IPS-18a (cell line): ENCODE measurements around the gene KDM3B.
"Not testable (repeated sequence)": the region's sequence is repeated elsewhere in the genome, so short reads cannot be mapped to it uniquely, and the experiment has no call there.

Experiments
- H3K27ac ChIP-seq: one replicate; pipeline ENCODE4 v1.5.1; 2013; ENCODE audit warnings: low read length
- H3K27me3 ChIP-seq: one replicate; pipeline ENCODE4 v1.6.1; 2013; ENCODE audit warnings: mild to moderate bottlenecking, low read length; ENCODE audit not compliant: control insufficient read depth, insufficient read depth
- H3K36me3 ChIP-seq: one replicate; pipeline ENCODE4 v1.6.1; 2013; ENCODE audit warnings: low read depth, low read length; ENCODE audit not compliant: control insufficient read depth
- H3K4me1 ChIP-seq: one replicate; pipeline ENCODE4 v1.6.1; 2013; ENCODE audit warnings: low read depth, low read length; ENCODE audit not compliant: control insufficient read depth
- H3K4me3 ChIP-seq: one replicate; pipeline ENCODE4 v1.5.1; 2013; ENCODE audit warnings: low read length
- H3K9ac ChIP-seq: one replicate; pipeline ENCODE4 v1.6.1; 2013; ENCODE audit warnings: mild to moderate bottlenecking, low read length, moderate library complexity
- H3K9me3 ChIP-seq: one replicate; pipeline ENCODE4 v1.6.1; 2013; ENCODE audit warnings: low read depth, low read length; ENCODE audit not compliant: control insufficient read depth

Gene KDM3B, protein sequence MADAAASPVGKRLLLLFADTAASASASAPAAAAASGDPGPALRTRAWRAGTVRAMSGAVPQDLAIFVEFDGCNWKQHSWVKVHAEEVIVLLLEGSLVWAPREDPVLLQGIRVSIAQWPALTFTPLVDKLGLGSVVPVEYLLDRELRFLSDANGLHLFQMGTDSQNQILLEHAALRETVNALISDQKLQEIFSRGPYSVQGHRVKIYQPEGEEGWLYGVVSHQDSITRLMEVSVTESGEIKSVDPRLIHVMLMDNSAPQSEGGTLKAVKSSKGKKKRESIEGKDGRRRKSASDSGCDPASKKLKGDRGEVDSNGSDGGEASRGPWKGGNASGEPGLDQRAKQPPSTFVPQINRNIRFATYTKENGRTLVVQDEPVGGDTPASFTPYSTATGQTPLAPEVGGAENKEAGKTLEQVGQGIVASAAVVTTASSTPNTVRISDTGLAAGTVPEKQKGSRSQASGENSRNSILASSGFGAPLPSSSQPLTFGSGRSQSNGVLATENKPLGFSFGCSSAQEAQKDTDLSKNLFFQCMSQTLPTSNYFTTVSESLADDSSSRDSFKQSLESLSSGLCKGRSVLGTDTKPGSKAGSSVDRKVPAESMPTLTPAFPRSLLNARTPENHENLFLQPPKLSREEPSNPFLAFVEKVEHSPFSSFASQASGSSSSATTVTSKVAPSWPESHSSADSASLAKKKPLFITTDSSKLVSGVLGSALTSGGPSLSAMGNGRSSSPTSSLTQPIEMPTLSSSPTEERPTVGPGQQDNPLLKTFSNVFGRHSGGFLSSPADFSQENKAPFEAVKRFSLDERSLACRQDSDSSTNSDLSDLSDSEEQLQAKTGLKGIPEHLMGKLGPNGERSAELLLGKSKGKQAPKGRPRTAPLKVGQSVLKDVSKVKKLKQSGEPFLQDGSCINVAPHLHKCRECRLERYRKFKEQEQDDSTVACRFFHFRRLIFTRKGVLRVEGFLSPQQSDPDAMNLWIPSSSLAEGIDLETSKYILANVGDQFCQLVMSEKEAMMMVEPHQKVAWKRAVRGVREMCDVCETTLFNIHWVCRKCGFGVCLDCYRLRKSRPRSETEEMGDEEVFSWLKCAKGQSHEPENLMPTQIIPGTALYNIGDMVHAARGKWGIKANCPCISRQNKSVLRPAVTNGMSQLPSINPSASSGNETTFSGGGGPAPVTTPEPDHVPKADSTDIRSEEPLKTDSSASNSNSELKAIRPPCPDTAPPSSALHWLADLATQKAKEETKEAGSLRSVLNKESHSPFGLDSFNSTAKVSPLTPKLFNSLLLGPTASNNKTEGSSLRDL (N-terminal part only)

DNA sequence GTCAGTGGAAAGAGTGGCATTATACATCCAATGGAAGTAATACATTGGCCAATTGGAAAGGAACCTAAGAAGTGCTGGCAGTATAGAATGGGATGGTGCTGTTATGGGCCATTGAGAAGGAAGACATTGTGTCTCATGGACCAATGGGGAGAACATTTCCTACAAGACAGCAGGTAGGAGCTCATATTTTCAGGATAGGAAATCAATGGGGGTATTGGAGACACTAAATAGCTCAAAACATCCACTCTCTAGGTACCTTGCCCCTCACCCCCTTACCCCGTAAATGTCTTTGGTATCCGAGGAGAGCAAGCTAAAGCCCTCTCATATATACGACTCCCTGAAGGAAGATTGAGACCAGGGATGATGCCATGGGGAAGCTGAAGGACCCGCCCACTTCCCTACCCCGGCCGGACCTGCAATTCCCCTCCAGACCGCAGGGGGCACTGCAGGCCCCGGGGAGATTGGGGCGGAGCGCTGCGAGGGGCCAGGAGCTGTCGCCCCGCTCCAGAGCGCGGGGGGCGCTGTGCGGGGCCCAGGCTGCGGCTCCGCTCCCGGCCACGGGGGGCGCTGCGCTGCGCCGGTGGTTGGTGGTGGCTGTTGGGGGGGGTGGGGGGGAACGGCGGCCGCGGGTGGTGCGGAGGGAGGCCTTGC lies at the start of gene KDM3B:
Gene KDM3B (plus strand): TSS at position 615 of the 651 bp plus-strand sequence. CDS start 111 bp downstream, outside the sequence.
- peak within 1 kb of the TSS; percentile 89 for H3K9ac ChIP-seq
- H3K27ac ChIP-seq: peak within 1 kb of the TSS; percentile 58
- no peaks in the 10 kb centered on the region for H3K9me3 ChIP-seq
- peaks cover 22% of the 10 kb centered on the region for H3K36me3 ChIP-seq
- peaks cover 19% of the 10 kb centered on the region for H3K4me1 ChIP-seq
- peak within 1 kb of the TSS; percentile 97 for H3K4me3 ChIP-seq
- no peaks in the 10 kb centered on the region for H3K27me3 ChIP-seq

DNA sequence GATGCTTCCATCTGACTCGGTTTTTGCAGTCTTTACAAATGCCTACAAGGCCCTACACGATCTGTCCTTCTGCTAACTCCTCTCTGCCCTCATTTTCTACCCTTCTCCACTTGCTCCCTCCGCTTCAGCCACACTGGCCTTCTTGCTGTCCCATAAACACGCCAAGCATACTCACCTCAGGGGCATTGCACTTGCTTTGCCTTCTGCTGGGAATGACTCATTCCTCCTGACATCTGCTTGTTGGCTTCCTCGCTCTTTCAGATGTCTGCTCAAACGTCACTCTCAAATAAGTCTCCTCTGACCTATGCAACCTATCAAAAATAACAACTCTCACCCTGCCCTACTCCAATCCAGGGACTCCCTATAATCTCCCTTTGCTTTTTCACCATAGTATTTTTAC lies 49.1 kb upstream of the KDM3B start:
- Histone ChIP-seq H3K9ac (no peak overlapping the region), H3K4me1 (no peaks in the 10 kb centered on the region), H3K9me3 (no peaks in the 10 kb centered on the region), H3K4me3 (no peak overlapping the region), H3K27me3 (no peaks in the 10 kb centered on the region), H3K36me3 (no peaks in the 10 kb centered on the region), H3K27ac (no peak overlapping the region)

DNA sequence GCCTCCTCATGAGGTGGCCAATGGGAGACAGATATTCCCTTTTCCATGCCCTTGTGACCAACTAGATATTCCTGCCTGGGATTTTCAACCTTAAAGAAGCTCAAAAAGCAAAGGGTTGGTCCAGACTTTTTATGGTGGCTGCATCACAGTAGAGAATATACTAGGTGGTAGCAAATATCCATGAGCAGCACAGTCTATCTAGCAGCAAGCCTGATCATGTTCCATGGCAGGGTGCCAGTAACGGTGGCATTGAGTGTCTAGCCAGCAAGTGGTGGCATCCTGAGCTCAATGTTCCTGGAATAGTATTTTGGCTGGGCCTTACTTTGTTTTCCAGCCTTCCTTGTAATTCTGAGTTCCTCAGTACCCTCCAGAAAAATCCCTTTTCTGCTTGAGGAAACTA lies 46.7 kb upstream of the KDM3B start:
- Histone ChIP-seq H3K27ac (no peak overlapping the region), H3K9me3 (no peaks in the 10 kb centered on the region), H3K36me3 (peaks cover 4% of the 10 kb centered on the region), H3K4me3 (no peak overlapping the region), H3K27me3 (no peaks in the 10 kb centered on the region), H3K4me1 (no peaks in the 10 kb centered on the region), H3K9ac (no peak overlapping the region)

DNA sequence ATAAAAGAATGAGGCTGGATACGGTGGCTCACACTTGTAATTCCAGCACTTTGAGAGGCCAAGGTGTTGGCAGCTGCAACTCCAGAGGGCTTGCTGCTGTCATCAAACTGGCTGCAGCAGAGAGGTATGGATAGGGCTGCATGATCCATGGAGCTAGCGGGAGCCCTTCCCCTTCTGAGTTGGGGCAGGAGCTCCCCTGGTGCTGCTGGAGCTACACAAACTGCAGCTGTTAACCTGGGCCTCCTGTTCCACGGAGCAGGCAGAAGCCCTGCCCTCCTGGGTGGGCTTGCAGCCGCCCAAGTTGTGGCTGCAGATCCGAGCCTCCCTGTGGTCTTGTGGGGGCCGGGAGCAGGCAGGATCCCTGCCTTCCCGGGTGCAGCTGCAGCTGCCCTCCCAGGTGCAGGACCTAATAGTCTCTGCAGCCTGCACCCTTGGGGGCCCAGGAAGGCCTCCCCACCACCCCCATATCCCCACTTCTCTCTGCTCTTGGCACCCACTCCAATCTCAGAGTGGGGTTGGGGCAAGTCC lies 36.7 kb upstream of the KDM3B start:
- Histone ChIP-seq H3K36me3 (peaks cover 30% of the 10 kb centered on the region), H3K4me1 (no peaks in the 10 kb centered on the region), H3K9ac (no peak overlapping the region), H3K27ac (no peak overlapping the region), H3K4me3 (no peak overlapping the region), H3K9me3 (no peaks in the 10 kb centered on the region), H3K27me3 (no peaks in the 10 kb centered on the region)

DNA sequence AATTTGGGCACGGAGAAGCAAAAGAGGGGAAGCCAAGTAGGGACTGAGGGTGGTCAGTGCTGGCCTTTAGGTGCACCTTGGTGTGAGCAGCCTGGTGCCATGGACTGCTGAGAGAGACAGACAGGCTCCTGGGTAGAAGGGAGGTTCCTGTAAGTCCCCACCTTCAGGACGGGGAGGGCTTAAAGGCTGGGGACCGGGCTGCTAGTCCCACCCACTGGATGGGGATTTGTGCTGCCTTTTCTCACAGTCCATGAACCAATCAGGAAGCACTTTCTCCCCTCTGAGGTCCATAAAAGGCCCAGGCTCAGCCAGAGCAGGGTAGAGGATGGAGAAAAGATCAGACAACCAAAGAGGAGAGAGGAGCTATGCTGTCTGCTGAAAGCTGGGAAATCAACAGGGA lies 36.1 kb upstream of the KDM3B start:
- no peak overlapping the region for H3K27ac ChIP-seq

DNA sequence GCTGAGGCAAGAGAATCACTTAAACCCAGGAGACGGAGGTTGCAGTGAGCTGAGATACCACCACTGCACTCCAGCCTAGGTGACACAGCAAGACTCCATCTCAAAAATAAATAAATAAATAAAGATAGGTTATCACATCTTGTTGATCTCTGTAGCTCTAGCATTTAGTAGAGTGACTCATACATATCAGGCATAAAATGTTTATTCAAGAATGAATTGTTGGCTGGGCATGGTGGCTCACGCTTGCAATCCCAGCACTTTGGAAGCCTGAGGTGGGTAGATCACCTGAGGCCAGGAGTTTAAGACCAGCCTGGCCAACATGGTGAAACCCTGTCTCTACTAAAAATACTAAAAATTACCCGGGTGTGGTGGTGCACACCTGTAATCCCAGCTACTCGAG lies 34.3 kb upstream of the KDM3B start:
- H3K9ac ChIP-seq, H3K4me1 ChIP-seq, H3K9me3 ChIP-seq, H3K27ac ChIP-seq, H3K4me3 ChIP-seq, H3K27me3 ChIP-seq: not testable (repeated sequence)
- H3K36me3 ChIP-seq: peaks cover 30% of the 10 kb centered on the region

More for the DNA sequence above, 36.1 kb upstream of the KDM3B start:
- Histone ChIP-seq H3K27me3 (no peaks in the 10 kb centered on the region), H3K9ac (no peak overlapping the region), H3K36me3 (peaks cover 30% of the 10 kb centered on the region), H3K4me3 (no peak overlapping the region), H3K4me1 (no peaks in the 10 kb centered on the region), H3K9me3 (no peaks in the 10 kb centered on the region)

DNA sequence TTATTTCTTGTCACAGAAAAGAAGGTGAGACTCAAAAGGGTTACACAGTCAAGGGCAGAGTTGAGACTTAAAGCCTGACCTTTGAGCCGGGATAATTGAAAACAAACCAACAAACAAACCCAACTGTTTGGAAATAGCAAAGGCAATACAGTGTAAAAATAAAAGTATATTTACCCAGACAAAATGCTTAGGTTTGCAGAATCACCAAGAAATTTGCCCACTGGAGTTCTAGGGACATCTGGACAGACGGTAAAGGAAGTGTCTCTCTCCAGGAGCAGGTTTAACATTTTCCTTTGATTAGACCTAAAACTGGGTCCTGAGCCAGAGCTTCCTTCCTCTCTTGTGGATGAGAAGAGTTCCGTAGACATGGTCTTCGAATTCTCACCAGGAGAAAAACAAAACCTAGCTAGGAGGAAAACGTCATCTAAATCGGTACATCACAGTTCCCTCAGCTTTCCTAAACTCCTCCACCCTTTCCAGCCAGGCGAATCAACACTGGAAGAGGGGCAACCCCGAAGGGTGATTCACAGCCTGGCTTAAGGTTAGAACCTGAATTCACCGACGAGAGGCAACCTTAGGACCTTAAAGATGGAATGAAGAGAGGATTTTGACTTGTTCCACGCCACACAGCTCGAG lies 21.6 kb upstream of the KDM3B start:
- Histone ChIP-seq H3K27me3 (no peaks in the 10 kb centered on the region), H3K9me3 (no peaks in the 10 kb centered on the region), H3K4me3 (peak overlapping the region; percentile 95), H3K36me3 (peaks cover 8% of the 10 kb centered on the region), H3K27ac (peak overlapping the region; percentile 83), H3K9ac (peak overlapping the region; percentile 91), H3K4me1 (no peaks in the 10 kb centered on the region)

DNA sequence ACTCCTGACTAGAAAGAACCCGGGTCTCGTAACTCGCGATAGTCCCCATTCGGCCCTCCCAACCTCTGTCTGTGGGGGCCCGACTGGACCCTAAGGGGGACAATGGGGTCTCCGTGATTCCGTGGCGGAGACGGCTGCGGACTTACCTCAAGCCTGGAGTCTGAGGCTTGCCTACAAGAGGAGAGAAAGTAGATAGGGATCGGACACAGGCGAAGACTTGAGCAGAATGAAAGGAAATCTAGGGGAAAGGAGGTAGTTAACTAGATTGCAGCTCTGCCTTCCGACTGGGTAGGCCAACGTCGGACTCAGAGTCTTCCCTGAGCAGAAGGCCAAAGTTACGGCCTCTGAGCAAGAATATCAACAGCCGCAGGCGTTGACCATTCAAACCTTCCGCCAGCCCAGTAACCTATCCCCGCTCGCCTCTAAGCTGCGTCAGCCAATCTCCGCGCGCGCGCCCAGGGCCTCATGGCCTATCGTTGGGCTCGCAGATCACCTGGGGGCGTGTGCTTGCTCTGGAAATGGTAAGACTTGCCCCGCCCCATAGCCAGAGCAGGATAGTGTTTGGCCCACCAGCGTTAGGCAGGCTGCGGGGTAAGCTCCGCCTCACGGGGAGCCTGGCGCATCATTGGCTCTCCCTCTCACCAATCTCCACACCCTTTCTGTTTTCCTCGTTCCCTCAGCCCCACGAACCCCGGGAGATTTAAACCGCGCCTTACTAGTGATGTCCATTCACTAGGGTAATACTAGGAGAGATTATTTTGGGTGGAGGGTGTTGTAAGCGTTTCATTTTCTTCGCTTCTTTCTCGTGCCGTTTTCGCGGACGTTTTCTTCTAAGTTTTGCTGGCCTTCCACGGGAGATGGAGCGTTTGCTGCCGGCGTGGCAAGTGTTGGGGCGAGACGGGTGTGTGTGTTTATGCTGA lies 20.8 kb upstream of the KDM3B start, which contains the start of gene CDC25C:
Gene CDC25C (minus strand): TSS at position 356 of the 920 bp plus-strand sequence. CDS start 624 bp downstream, outside the sequence.
- Histone ChIP-seq H3K4me1 (peaks cover under 1% of the 10 kb centered on the region), H3K4me3 (peak within 1 kb of the TSS; percentile 95), H3K9me3 (no peaks in the 10 kb centered on the region), H3K36me3 (peaks cover 8% of the 10 kb centered on the region), H3K27ac (peak within 1 kb of the TSS; percentile 83), H3K9ac (peak within 1 kb of the TSS; percentile 91), H3K27me3 (no peaks in the 10 kb centered on the region)

DNA sequence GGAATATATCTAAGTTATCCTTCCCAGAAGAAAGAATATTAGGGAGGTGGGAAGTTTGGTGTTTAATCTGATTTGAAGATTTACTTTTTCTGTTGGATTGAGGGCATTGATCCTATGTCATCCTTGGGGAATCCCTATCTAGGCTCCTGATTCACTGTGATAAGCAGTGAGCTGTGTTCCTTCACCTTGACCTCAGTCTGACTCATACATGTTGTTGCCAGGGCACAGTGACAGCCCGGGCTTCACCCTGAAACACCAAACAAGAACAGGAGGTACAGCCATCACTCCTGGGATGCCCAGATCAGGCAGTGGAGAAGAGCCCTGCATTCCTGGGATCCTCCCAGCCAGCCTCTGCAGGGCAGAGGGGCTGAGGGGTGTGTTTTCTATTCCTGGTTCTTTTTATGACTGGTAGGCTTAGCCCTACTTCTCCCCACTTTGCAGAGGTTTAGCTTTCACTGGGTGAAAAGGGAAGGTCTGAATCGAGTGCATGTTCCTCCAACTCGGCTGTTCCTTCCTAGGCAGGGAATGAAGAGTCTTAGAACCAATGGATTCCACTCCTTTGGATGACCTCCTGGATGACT lies 17.5 kb upstream of the KDM3B start:
- H3K27me3 ChIP-seq: no peaks in the 10 kb centered on the region
- H3K9me3 ChIP-seq: no peaks in the 10 kb centered on the region
- H3K4me3 ChIP-seq: no peak overlapping the region
- no peak overlapping the region for H3K27ac ChIP-seq
- no peaks in the 10 kb centered on the region for H3K36me3 ChIP-seq
- H3K9ac ChIP-seq: no peak overlapping the region
- peaks cover 13% of the 10 kb centered on the region for H3K4me1 ChIP-seq
